GM21390 (cell line): Measurements from ENCODE around the gene MPPED2.

Experiments used
- ATAC-seq: cut with Tn5 transposase; IDR thresholded peaks from one replicate; pipeline ENCODE4 v1.9.1; 2021; ENCODE audit not compliant: unreplicated experiment

Gene MPPED2

GRCh38 chr11:30365793-30366517 lies 220.2 kb downstream of the MPPED2 start:
- ATAC-seq = no peak

DNA sequence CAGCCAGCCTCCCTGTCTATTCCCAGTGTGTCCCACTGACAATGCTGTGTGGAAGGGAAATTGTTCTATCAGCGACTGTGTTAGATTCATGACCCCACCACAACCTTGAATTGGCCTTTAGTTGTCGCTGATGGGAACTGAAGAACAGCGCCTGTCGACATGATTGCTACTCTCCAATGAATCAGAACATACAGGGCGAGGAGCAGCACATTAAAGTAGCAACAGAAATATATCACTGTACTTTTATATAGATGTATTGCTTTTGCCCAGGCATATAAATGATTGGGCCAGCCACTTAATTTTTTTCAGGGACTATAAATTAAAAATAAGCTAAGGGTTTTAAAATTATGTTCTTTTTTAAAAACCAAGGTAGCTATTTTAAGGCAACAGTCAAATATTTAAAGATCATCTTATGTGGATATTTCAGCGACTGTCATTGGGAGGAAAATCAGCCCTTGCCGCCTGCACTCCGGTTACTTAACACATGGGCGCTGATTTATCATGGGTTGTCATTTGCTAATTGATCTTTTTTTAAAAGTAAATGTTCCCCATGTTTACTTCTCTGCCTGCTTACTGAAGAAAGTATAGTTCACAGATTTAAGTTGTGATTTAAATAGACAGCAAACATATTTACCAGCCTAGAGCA lies 221.2 kb downstream of the MPPED2 start:
- ATAC-seq = no peak

GRCh38 chr11:30364139-30364836 lies 221.9 kb downstream of the MPPED2 start:
- no peak for ATAC-seq

DNA sequence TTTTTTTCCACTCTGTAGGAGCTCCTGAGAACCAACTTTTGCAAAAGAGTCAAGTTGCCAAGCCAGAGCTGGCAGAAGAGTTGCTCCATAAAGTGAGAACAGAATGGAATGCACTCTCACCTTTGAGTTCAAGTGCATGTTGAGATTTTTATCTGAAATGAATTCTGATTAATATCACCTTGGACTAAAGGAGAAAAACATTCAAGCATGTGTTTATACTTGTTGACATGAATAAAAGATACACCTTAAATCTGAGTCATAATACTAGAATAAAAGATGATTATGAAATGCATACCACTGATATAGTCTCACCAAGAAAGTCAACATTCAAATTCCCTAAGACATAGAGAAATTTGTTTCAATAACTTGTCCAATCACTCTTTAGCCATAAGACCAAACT lies 225.4 kb downstream of the MPPED2 start:
- no peak for ATAC-seq
